ENCODE results near the gene RAB36. TPM values are rescaled to one million over a fixed set of nuclear protein-coding genes. Genes with fewer than 3 reads are reported as not detected.

RAB36 gene
- total RNA-seq, 1 experiment from 2014 or later = 4.1 TPM

GRCh38 chr22:23168391-23169042 is 23.2 kb downstream of the RAB36 start:
- DNase-seq (ENCODE audit: low read depth, low spot score) = no peak
- H3K27ac ChIP-seq (ENCODE audit: low read length) = no peak overlapping the region
- no peak for TF ChIP-seq POLR2AphosphoS5 (IDR thresholded peaks at IDR 0.05; ENCODE audit: low read depth, low read length)
- TF ChIP-seq CTCF (IDR thresholded peaks at IDR 0.05) = no peak
- TF ChIP-seq REST (IDR thresholded peaks at IDR 0.05; ENCODE audit: insufficient read depth in 1 of 2, low read depth in 2 of 2, low read length in 1 of 2) = no peak
- no peak for TF ChIP-seq SIN3A (IDR thresholded peaks at IDR 0.05; ENCODE audit: borderline replicate concordance, insufficient read depth, low read depth, low read length)
- no peak for TF ChIP-seq TCF7L2 (IDR thresholded peaks at IDR 0.05; ENCODE audit: low read depth, low read length)
- H3K4me1 ChIP-seq (ENCODE audit: control insufficient read depth, insufficient read depth, low read length) = no peaks in the 10 kb centered on the region
- no peaks in the 10 kb centered on the region for H3K27me3 ChIP-seq (ENCODE audit: control insufficient read depth, insufficient read depth, low read length)
- BruUV-seq (replicated peaks) = no TSS peak
- no peaks in the 10 kb centered on the region for H3K9me3 ChIP-seq (ENCODE audit: control insufficient read depth, insufficient read depth, low read depth, low read length)
- intact Hi-C loops (cut with micrococcal nuclease; ENCODE audit: unreplicated experiment) = no loop called here
- H3K4me3 ChIP-seq (ENCODE audit: low read depth in 2 of 2, low read length in 2 of 2) = no peak overlapping the region
- no peak for ATAC-seq
- POLR2A ChIA-PET = no interaction called here
- CTCF ChIA-PET = interaction anchor here (0.7 kb wide), 1 partner anchor 366 kb away, joined by 3 read pairs; no protein-coding TSS in a partner anchor
- in situ Hi-C loops (cut with HindIII; ENCODE audit: low pct_unique_long_range_greater_than_20kb, low sequenced_read_pairs) = no loop called here
- no peaks in the 10 kb centered on the region for H3K36me3 ChIP-seq (ENCODE audit: control insufficient read depth, insufficient read depth, low read length)

GRCh38 chr22:23169043-23169406 is 23.7 kb downstream of the RAB36 start:
- no peak for DNase-seq (ENCODE audit: low read depth, low spot score)
- CTCF ChIA-PET = interaction anchor here (0.7 kb wide), 1 partner anchor 366 kb away, joined by 3 read pairs; no protein-coding TSS in a partner anchor
- no TSS peak for BruUV-seq (replicated peaks)
- in situ Hi-C loops (cut with HindIII; ENCODE audit: low pct_unique_long_range_greater_than_20kb, low sequenced_read_pairs) = no loop called here
- Histone ChIP-seq H3K27me3 (ENCODE audit: control insufficient read depth, insufficient read depth, low read length) (no peaks in the 10 kb centered on the region), H3K4me1 (ENCODE audit: control insufficient read depth, insufficient read depth, low read length) (no peaks in the 10 kb centered on the region), H3K27ac (ENCODE audit: low read length) (no peak overlapping the region), H3K36me3 (ENCODE audit: control insufficient read depth, insufficient read depth, low read length) (no peaks in the 10 kb centered on the region), H3K4me3 (ENCODE audit: low read depth in 2 of 2, low read length in 2 of 2) (no peak overlapping the region), H3K9me3 (ENCODE audit: control insufficient read depth, insufficient read depth, low read depth, low read length) (no peaks in the 10 kb centered on the region)
- no peak for TF ChIP-seq REST (IDR thresholded peaks at IDR 0.05; ENCODE audit: insufficient read depth in 1 of 2, low read depth in 2 of 2, low read length in 1 of 2)
- no peak for TF ChIP-seq SIN3A (IDR thresholded peaks at IDR 0.05; ENCODE audit: borderline replicate concordance, insufficient read depth, low read depth, low read length)
- no peak for TF ChIP-seq TCF7L2 (IDR thresholded peaks at IDR 0.05; ENCODE audit: low read depth, low read length)
- TF ChIP-seq CTCF (IDR thresholded peaks at IDR 0.05) = no peak
- TF ChIP-seq POLR2AphosphoS5 (IDR thresholded peaks at IDR 0.05; ENCODE audit: low read depth, low read length) = no peak
- ATAC-seq = no peak
- intact Hi-C loops (cut with micrococcal nuclease; ENCODE audit: unreplicated experiment) = no loop called here
- POLR2A ChIA-PET = no interaction called here

Measured in Panc1 (cell line).